GM12878 (cell line): ENCODE measurements around the gene PKLR. TPM values are rescaled to one million over a fixed set of nuclear protein-coding genes. Genes with fewer than 3 reads are reported as not detected.

Experiments
- ASH2L ChIP-seq: fragments of 300-600, 200-600 bp; sonication (generic); IDR thresholded peaks from 2 replicates; pipeline ENCODE4 v1.6.1; 2017; ENCODE audit warnings: low read depth, mild to moderate bottlenecking, borderline replicate concordance
- BACH1 ChIP-seq: fragments of 450-650 bp; IDR thresholded peaks from 2 replicates; pipeline ENCODE4 v1.6.1; 2017; ENCODE audit warnings: mild to moderate bottlenecking, borderline replicate concordance
- BHLHE40 ChIP-seq, 2 experiments: fragments of 450-650 bp in 1 of 2; IDR thresholded peaks; 2 replicates each; pipeline ENCODE4 v1.6.1; 2011 to 2017; ENCODE audit warnings: low read depth in 2 of 2, borderline replicate concordance in 1 of 2, improper control_type of control experiment in 1 of 2, low read length in 1 of 2, mild to moderate bottlenecking in 1 of 2
- CBX5 ChIP-seq: sonication (generic); IDR thresholded peaks from 2 replicates; pipeline ENCODE4 v1.6.1; 2016; ENCODE audit warnings: low read depth, moderate library complexity, mild to moderate bottlenecking, inconsistent platforms
- CHD4 ChIP-seq: fragments of 200-600 bp; sonication (generic); IDR thresholded peaks from 2 replicates; pipeline ENCODE4 v1.6.1; 2016; ENCODE audit warnings: mild to moderate bottlenecking
- CUX1 ChIP-seq: IDR thresholded peaks from 2 replicates; pipeline ENCODE4 v1.6.1; 2012; ENCODE audit warnings: improper control_type of control experiment, low read depth, low read length; ENCODE audit not compliant: insufficient replicate concordance
- EED ChIP-seq: sonication (generic); IDR thresholded peaks from 2 replicates; pipeline ENCODE4 v1.6.1; 2016; ENCODE audit warnings: antibody characterized with exemption, low read depth
- ETV6 ChIP-seq, 2 experiments: fragments of 450-650 bp in 1 of 2; IDR thresholded peaks in 1 of 2; conservative IDR thresholded peaks in 1 of 2; 2 replicates each; pipeline ENCODE4 v1.6.1; 2014; ENCODE audit warnings: antibody characterized with exemption in 1 of 2, borderline replicate concordance in 1 of 2, low read depth in 1 of 2, mild to moderate bottlenecking in 1 of 2, moderate library complexity in 1 of 2
- HDGF ChIP-seq: fragments of 450-650 bp; IDR thresholded peaks from 2 replicates; pipeline ENCODE4 v1.6.1; 2016; ENCODE audit warnings: antibody characterized with exemption
- IKZF1 ChIP-seq: fragments of 450-650 bp; conservative IDR thresholded peaks from 2 replicates; pipeline ENCODE4 v1.6.1; 2017; ENCODE audit warnings: antibody characterized with exemption, mild to moderate bottlenecking
- MEF2A ChIP-seq: IDR thresholded peaks from 2 replicates; pipeline ENCODE4 v1.6.1; 2011; ENCODE audit warnings: low read depth, mild to moderate bottlenecking, low read length, moderate library complexity; ENCODE audit not compliant: insufficient read depth
- MTA2 ChIP-seq: fragments of 450-650 bp; IDR thresholded peaks from 2 replicates; pipeline ENCODE4 v1.6.1; 2016; ENCODE audit warnings: low read depth, mild to moderate bottlenecking, moderate library complexity
- NFIC ChIP-seq: IDR thresholded peaks from 2 replicates; pipeline ENCODE4 v1.6.1; 2012; ENCODE audit warnings: low read depth, mild to moderate bottlenecking, inconsistent platforms, low read length, moderate library complexity
- NR2C1 ChIP-seq: fragments of 450-650 bp; IDR thresholded peaks from 2 replicates; pipeline ENCODE4 v1.6.1; 2017; ENCODE audit warnings: antibody characterized with exemption, mild to moderate bottlenecking, moderate library complexity
- PKNOX1 ChIP-seq: fragments of 450-650 bp; IDR thresholded peaks from 2 replicates; pipeline ENCODE4 v1.6.1; 2016; ENCODE audit warnings: mild to moderate bottlenecking
- PML ChIP-seq: IDR thresholded peaks from 2 replicates; pipeline ENCODE4 v1.6.1; 2012; ENCODE audit warnings: low read length, inconsistent platforms
- POLR2AphosphoS2 ChIP-seq: IDR thresholded peaks from 2 replicates; pipeline ENCODE4 v1.6.1; 2011; ENCODE audit warnings: low read depth, mild to moderate bottlenecking, low read length, improper control_type of control experiment, moderate library complexity
- SMAD1 ChIP-seq: fragments of 450-650 bp; IDR thresholded peaks from 2 replicates; pipeline ENCODE4 v1.6.1; 2018; ENCODE audit warnings: mild to moderate bottlenecking, low read depth; ENCODE audit not compliant: partially characterized antibody
- SMC3 ChIP-seq: IDR thresholded peaks from 2 replicates; pipeline ENCODE4 v1.6.1; 2011; ENCODE audit warnings: low read length, improper control_type of control experiment, borderline replicate concordance
- ZNF217 ChIP-seq: fragments of 450-650 bp; IDR thresholded peaks from 2 replicates; pipeline ENCODE4 v1.6.1; 2017; ENCODE audit warnings: antibody characterized with exemption, mild to moderate bottlenecking
- ZNF687 ChIP-seq: fragments of 450-650 bp; IDR thresholded peaks from 2 replicates; pipeline ENCODE4 v1.6.1; 2017; ENCODE audit warnings: mild to moderate bottlenecking, moderate library complexity
- polyA plus RNA-seq, 11 experiments: library from polyadenylated mRNA; depleted of rRNA in 4 of 11; unstranded in 6 of 11; stranded (reverse) in 5 of 11; fragments of >200 nt; fragmentation: Nextera tagmentation in 4 of 11; fragmentation: Illumina TruSeq in 1 of 11; extraction: Ambion mirVana in 4 of 11; extraction: Trizol in 1 of 11; gene quantifications; 1 replicate in 1 of 11; 2 replicates in 10 of 11; pipeline versions ENCODE4 v1.2.1 to v1.2.3, GENCODE V29; 2011 to 2016; ENCODE audit warnings: inconsistent platforms in 2 of 11, missing spikeins in 2 of 11, low read depth in 1 of 11
- total RNA-seq, 4 experiments: library from RNA; depleted of rRNA in 3 of 4; stranded (reverse); fragments of >200 nt in 3 of 4; fragmentation: Illumina TruSeq in 1 of 4; extraction: Trizol in 1 of 4; gene quantifications; 2 replicates each; pipeline versions ENCODE4 v1.2.1 to v1.2.3, GENCODE V29; 2013 to 2021

PKLR gene
- total and polyA plus RNA-seq, 10 of the 15 experiments (the other 5 are each of a cell fraction or from before 2014, with no cell fraction given), result 0.04 to 0.15 (median 0.08) TPM; not detected in 7

GRCh38 chr1:155241069-155241679 is 60.1 kb downstream of the PKLR start (continued):
- 0 out of 2 replicates have a peak, but pooled peaks have one; percentile 31 for TF ChIP-seq ZNF687
- peak; percentile 73 for TF ChIP-seq NR2C1
- no peak for TF ChIP-seq ASH2L
- TF ChIP-seq CBX5, result no peak
- TF ChIP-seq ZNF217, result no peak
- no peak for TF ChIP-seq ETV6 (conservative IDR thresholded peaks at IDR 0.05 in 1 of 2, IDR thresholded peaks at IDR 0.05 in 1 of 2; ENCODE audit: borderline replicate concordance in 1 of 2, low read depth in 1 of 2)
- TF ChIP-seq HDGF, result no peak
- peak in 1 of 2 experiments; percentile 27; a peak in 1 of 4 replicates for TF ChIP-seq BHLHE40 (IDR thresholded peaks at IDR 0.05; ENCODE audit: borderline replicate concordance in 1 of 2, low read depth in 2 of 2, low read length in 1 of 2)
- no peak for TF ChIP-seq BACH1
- TF ChIP-seq PML, result no peak
- TF ChIP-seq CUX1, result no peak
- no peak for TF ChIP-seq PKNOX1
- TF ChIP-seq MEF2A, result no peak
- no peak for TF ChIP-seq SMAD1
- peak; percentile 71 for TF ChIP-seq NFIC
- TF ChIP-seq MTA2, result no peak
- no peak for TF ChIP-seq POLR2AphosphoS2
- peak; percentile 83 for TF ChIP-seq IKZF1
- TF ChIP-seq EED, result no peak
- no peak for TF ChIP-seq CHD4
- no peak for TF ChIP-seq SMC3
